ENCODE data around the gene ZNF385B. TPM values are rescaled to one million over a fixed set of nuclear protein-coding genes. Genes with fewer than 3 reads are reported as not detected.

ZNF385B gene
- total and polyA plus RNA-seq, 9 of the 15 experiments (the other 6 are each of a cell fraction or from before 2014, with no cell fraction given), result 0.50 TPM; not detected in 8

GRCh38 chr2:179551539-179552045 is 309.8 kb downstream of the ZNF385B start (continued):
- TF ChIP-seq PATZ1 (CRISPR knock-in tag; IDR thresholded peaks at IDR 0.05; ENCODE audit: borderline replicate concordance) (no peak), GABPB2 (CRISPR knock-in tag; conservative IDR thresholded peaks at IDR 0.05) (no peak), CBFB (CRISPR knock-in tag; IDR thresholded peaks at IDR 0.05) (no peak), WHSC1 (IDR thresholded peaks at IDR 0.05; ENCODE audit: low read length) (no peak)

GRCh38 chr2:179550849-179551248 is 310.6 kb downstream of the ZNF385B start:
- no peak overlapping the region for H2AFZ ChIP-seq (ENCODE audit: low read depth, low read length)
- no peaks in the 10 kb centered on the region for H3K79me2 ChIP-seq (ENCODE audit: control insufficient read depth, insufficient read depth, low read length)
- DNase-seq (ENCODE audit: extremely low read depth in 1 of 4, low spot score in 3 of 4), result no peak
- in situ Hi-C loops (cut with MboI) (no loop called here), intact Hi-C loops (cut with micrococcal nuclease) (no loop called here)
- CTCF ChIA-PET (ENCODE audit: low intra/inter-chr PET ratio), result no interaction called here
- H3K9me3 ChIP-seq (replicated peaks; ENCODE audit: control insufficient read depth, insufficient read depth, low read depth, low read length), result no peaks in the 10 kb centered on the region
- no peaks in the 10 kb centered on the region for H3K36me3 ChIP-seq (ENCODE audit: control insufficient read depth, insufficient read depth, low read length)
- FAIRE-seq, result no peak
- BruUV-seq (replicated peaks), result no TSS peak
- no peak overlapping the region for H3K9ac ChIP-seq (ENCODE audit: insufficient read depth in 1 of 2, low read depth in 2 of 2, low read length in 2 of 2)
- POLR2A ChIA-PET, result no interaction called here
- no peak overlapping the region for H3K4me3 ChIP-seq
- H3K4me1 ChIP-seq (replicated peaks in 1 of 2; ENCODE audit: control insufficient read depth in 2 of 2, insufficient read depth in 2 of 2, low read length in 2 of 2), result no peaks in the 10 kb centered on the region
- no peaks in the 10 kb centered on the region for H4K20me1 ChIP-seq (replicated peaks; ENCODE audit: control insufficient read depth, insufficient read depth, low read length)
- 1% methylated on average over 4 of the region's 4 CpGs for WGBS (ENCODE audit: insufficient coverage, low coverage, missing lambda C conversion rate)
- no peaks in the 10 kb centered on the region for H3K27me3 ChIP-seq (ENCODE audit: control insufficient read depth in 2 of 2, insufficient read depth in 2 of 2, low read length in 2 of 2)
- H3K27ac ChIP-seq (ENCODE audit: extremely low read depth, low read depth, low read length), result no peak overlapping the region
- no peaks in the 10 kb centered on the region for H3K9me1 ChIP-seq (ENCODE audit: control insufficient read depth, insufficient read depth, low read length)
- no peak for ATAC-seq
- no peak overlapping the region for H3K4me2 ChIP-seq (ENCODE audit: insufficient read depth, low read length)
- TF ChIP-seq ATF1 (CRISPR knock-in tag; IDR thresholded peaks at IDR 0.05) (no peak), ATF1 (tag; IDR thresholded peaks at IDR 0.05) (no peak), BHLHE40 (IDR thresholded peaks at IDR 0.05; ENCODE audit: low read length) (no peak), CBX2 (IDR thresholded peaks at IDR 0.05; ENCODE audit: insufficient read depth, low read length, poor library complexity, severe bottlenecking) (no peak), NFE2 (IDR thresholded peaks at IDR 0.05; ENCODE audit: low read depth) (no peak), ZFP36 (IDR thresholded peaks at IDR 0.05; ENCODE audit: low read depth, low read length, partially characterized antibody) (no peak), SFPQ (IDR thresholded peaks at IDR 0.05; ENCODE audit: low read depth, low read length) (no peak), ELK3 (CRISPR knock-in tag; IDR thresholded peaks at IDR 0.05) (no peak), ASH1L (IDR thresholded peaks at IDR 0.05; ENCODE audit: borderline replicate concordance, low read depth, partially characterized antibody) (no peak), HIVEP1 (CRISPR knock-in tag; IDR thresholded peaks at IDR 0.05) (no peak), CBFA2T3 (IDR thresholded peaks at IDR 0.05) (no peak), TEAD4 (IDR thresholded peaks at IDR 0.05; ENCODE audit: low read length) (no peak), TEAD4 (CRISPR knock-in tag; IDR thresholded peaks at IDR 0.05; ENCODE audit: borderline replicate concordance) (no peak), KDM2B (CRISPR knock-in tag; IDR thresholded peaks at IDR 0.05) (no peak), ESRRA (IDR thresholded peaks at IDR 0.05; ENCODE audit: borderline replicate concordance, low read depth) (no peak)
